ENCODE measurements around the gene PRPF19. TPM values are rescaled to one million over a fixed set of nuclear protein-coding genes. Genes with fewer than 3 reads are reported as not detected.

Gene PRPF19
- total and polyA plus RNA-seq, 9 of the 15 experiments (the other 6 are each of a cell fraction or from before 2014, with no cell fraction given), result 9.4 to 212 (median 73.2) TPM

DNA sequence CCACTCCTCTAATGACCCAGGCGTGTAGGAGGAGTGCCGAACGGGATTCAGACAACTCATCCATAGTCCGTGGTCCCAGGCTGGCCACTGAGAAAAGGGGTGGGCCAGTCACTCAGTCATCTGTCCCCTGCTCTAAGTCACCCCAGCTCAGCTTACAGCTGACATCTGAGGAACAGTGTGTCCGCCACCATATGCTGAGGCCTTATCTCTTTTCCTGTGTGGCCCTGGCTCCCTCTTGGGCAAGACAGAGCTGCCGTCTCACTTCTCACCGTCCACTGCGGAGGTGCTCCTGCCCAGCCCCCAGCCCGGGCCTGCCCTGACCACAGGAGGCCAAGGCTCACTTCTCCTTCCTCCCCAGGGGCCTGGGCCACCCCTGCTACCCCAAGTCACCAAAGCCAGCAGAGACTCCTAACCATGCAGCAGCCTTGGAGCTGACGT is 57.7 kb downstream of the PRPF19 start (continued):
- TF ChIP-seq, protein P1, sequence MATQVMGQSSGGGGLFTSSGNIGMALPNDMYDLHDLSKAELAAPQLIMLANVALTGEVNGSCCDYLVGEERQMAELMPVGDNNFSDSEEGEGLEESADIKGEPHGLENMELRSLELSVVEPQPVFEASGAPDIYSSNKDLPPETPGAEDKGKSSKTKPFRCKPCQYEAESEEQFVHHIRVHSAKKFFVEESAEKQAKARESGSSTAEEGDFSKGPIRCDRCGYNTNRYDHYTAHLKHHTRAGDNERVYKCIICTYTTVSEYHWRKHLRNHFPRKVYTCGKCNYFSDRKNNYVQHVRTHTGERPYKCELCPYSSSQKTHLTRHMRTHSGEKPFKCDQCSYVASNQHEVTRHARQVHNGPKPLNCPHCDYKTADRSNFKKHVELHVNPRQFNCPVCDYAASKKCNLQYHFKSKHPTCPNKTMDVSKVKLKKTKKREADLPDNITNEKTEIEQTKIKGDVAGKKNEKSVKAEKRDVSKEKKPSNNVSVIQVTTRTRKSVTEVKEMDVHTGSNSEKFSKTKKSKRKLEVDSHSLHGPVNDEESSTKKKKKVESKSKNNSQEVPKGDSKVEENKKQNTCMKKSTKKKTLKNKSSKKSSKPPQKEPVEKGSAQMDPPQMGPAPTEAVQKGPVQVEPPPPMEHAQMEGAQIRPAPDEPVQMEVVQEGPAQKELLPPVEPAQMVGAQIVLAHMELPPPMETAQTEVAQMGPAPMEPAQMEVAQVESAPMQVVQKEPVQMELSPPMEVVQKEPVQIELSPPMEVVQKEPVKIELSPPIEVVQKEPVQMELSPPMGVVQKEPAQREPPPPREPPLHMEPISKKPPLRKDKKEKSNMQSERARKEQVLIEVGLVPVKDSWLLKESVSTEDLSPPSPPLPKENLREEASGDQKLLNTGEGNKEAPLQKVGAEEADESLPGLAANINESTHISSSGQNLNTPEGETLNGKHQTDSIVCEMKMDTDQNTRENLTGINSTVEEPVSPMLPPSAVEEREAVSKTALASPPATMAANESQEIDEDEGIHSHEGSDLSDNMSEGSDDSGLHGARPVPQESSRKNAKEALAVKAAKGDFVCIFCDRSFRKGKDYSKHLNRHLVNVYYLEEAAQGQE (IDR thresholded peaks at IDR 0.05; ENCODE audit: borderline replicate concordance), result peak; percentile 36
- TF ChIP-seq, protein P1 (CRISPR knock-in tag; IDR thresholded peaks at IDR 0.05; ENCODE audit: low read depth), result no peak
- TF ChIP-seq, protein P2, sequence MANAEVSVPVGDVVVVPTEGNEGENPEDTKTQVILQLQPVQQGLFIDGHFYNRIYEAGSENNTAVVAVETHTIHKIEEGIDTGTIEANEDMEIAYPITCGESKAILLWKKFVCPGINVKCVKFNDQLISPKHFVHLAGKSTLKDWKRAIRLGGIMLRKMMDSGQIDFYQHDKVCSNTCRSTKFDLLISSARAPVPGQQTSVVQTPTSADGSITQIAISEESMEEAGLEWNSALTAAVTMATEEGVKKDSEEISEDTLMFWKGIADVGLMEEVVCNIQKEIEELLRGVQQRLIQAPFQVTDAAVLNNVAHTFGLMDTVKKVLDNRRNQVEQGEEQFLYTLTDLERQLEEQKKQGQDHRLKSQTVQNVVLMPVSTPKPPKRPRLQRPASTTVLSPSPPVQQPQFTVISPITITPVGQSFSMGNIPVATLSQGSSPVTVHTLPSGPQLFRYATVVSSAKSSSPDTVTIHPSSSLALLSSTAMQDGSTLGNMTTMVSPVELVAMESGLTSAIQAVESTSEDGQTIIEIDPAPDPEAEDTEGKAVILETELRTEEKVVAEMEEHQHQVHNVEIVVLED (CRISPR knock-in tag; IDR thresholded peaks at IDR 0.05), result no peak
- TF ChIP-seq, protein P3, sequence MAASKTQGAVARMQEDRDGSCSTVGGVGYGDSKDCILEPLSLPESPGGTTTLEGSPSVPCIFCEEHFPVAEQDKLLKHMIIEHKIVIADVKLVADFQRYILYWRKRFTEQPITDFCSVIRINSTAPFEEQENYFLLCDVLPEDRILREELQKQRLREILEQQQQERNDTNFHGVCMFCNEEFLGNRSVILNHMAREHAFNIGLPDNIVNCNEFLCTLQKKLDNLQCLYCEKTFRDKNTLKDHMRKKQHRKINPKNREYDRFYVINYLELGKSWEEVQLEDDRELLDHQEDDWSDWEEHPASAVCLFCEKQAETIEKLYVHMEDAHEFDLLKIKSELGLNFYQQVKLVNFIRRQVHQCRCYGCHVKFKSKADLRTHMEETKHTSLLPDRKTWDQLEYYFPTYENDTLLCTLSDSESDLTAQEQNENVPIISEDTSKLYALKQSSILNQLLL (CRISPR knock-in tag; IDR thresholded peaks at IDR 0.05; ENCODE audit: borderline replicate concordance), result no peak
- no peak for TF ChIP-seq OTX1 (CRISPR knock-in tag; IDR thresholded peaks at IDR 0.05)
- TF ChIP-seq CBX3 (IDR thresholded peaks at IDR 0.05; ENCODE audit: borderline replicate concordance in 1 of 2, low read length in 2 of 2), result no peak
- no peak for TF ChIP-seq NBN (IDR thresholded peaks at IDR 0.05; ENCODE audit: low read depth)
- no peak for TF ChIP-seq PURB (CRISPR knock-in tag; IDR thresholded peaks at IDR 0.05; ENCODE audit: low read depth)
- no peak; the same call in 1 of the 2 replicates for TF ChIP-seq JUND (IDR thresholded peaks at IDR 0.05; ENCODE audit: borderline replicate concordance, low read depth, low read length)
- peak; percentile 40; the same call in 1 of the 3 replicates for TF ChIP-seq JUND (tag; IDR thresholded peaks at IDR 0.05; ENCODE audit: borderline replicate concordance, low read depth, low read length)
- no peak for TF ChIP-seq HNRNPLL (IDR thresholded peaks at IDR 0.05; ENCODE audit: low read depth, low read length, poor library complexity, severe bottlenecking)
- TF ChIP-seq MTA2 (IDR thresholded peaks at IDR 0.05; ENCODE audit: low read depth), result no peak
- no peak for TF ChIP-seq RBM34 (IDR thresholded peaks at IDR 0.05; ENCODE audit: borderline replicate concordance, insufficient read depth, low read length)
- no peak for TF ChIP-seq PCBP1 (IDR thresholded peaks at IDR 0.05; ENCODE audit: low read depth, low read length, poor library complexity, severe bottlenecking)
- TF ChIP-seq KAT8 (IDR thresholded peaks at IDR 0.05; ENCODE audit: low read depth), result no peak
- TF ChIP-seq ZC3H11A (IDR thresholded peaks at IDR 0.05; ENCODE audit: low read depth, low read length), result no peak
